HFFc6 (cell line): Measurements from ENCODE around the gene DERA. TPM values are rescaled to one million over a fixed set of nuclear protein-coding genes. Genes with fewer than 3 reads are reported as not detected.
"Not testable (repeated sequence)": the region's sequence is repeated elsewhere in the genome, so short reads cannot be mapped to it uniquely, and the experiment has no call there.

Experiments
- DNase-seq: peaks from one replicate; pipeline ENCODE4 v3.0.0-alpha.2; 2018
- H3K27ac Mint-ChIP-seq: 2 replicates; pipeline ENCODE4 v1.8.0; 2020; ENCODE audit warnings: mild to moderate bottlenecking, mixed read lengths
- H3K27me3 Mint-ChIP-seq: 2 replicates; pipeline ENCODE4 v1.8.0; 2021; ENCODE audit warnings: mild to moderate bottlenecking, moderate library complexity, mixed read lengths; ENCODE audit not compliant: insufficient read depth
- H3K36me3 Mint-ChIP-seq: 2 replicates; pipeline ENCODE4 v1.8.0; 2021; ENCODE audit warnings: low read depth, mixed read lengths
- H3K4me1 Mint-ChIP-seq: 2 replicates; pipeline ENCODE4 v1.8.0; 2020; ENCODE audit warnings: low read depth, mixed read lengths
- H3K4me3 Mint-ChIP-seq: 2 replicates; pipeline ENCODE4 v1.8.0; 2020; ENCODE audit warnings: mild to moderate bottlenecking, moderate library complexity, mixed read lengths
- H3K9me3 Mint-ChIP-seq: 2 replicates; pipeline ENCODE4 v1.8.0; 2020; ENCODE audit warnings: mild to moderate bottlenecking, mixed read lengths
- CTCF ChIP-seq: fragments of 200-600 bp; sonication (generic); IDR thresholded peaks from 2 replicates; pipeline ENCODE4 v1.5.0; 2021; ENCODE audit warnings: antibody characterized with exemption, mild to moderate bottlenecking
- total RNA-seq, 6 experiments: library from RNA; stranded (reverse); fragmentation: NEBNext Ultra II Directional; extraction: Animal tissue kit (Norgen Biotek cat#: 25700); gene quantifications; 2 replicates in 1 of 6; 3 replicates in 5 of 6; pipeline ENCODE4 v1.2.3, GENCODE V29; 2021

DERA gene
- total RNA-seq, 6 experiments from 2014 or later = 28.1 to 46.4 (median 36.3) TPM

- TF ChIP-seq CTCF = no peak
- Mint-ChIP-seq H3K27me3 (no peaks in the 10 kb centered on the region), H3K36me3 (peaks cover 4% of the 10 kb centered on the region; the same call in 1 of the 2 replicates), H3K27ac (no peak overlapping the region), H3K4me1 (no peaks in the 10 kb centered on the region), H3K9me3 (no peaks in the 10 kb centered on the region), H3K4me3 (no peak overlapping the region)
- DNase-seq = no peak
These were observed 124.9 kb downstream of the DERA start for GRCh38 chr12:16036073-16036472.

GRCh38 chr12:16037533-16037932, 126.4 kb downstream of the DERA start:
- no peak for TF ChIP-seq CTCF
- Mint-ChIP-seq H3K27ac (no peak overlapping the region), H3K36me3 (peaks cover 4% of the 10 kb centered on the region; the same call in 1 of the 2 replicates), H3K9me3 (no peaks in the 10 kb centered on the region), H3K4me3 (no peak overlapping the region), H3K27me3 (no peaks in the 10 kb centered on the region; the same call in 1 of the 2 replicates), H3K4me1 (no peaks in the 10 kb centered on the region)
- no peak for DNase-seq

GRCh38 chr12:16043480-16043879, 132.3 kb downstream of the DERA start:
- Mint-ChIP-seq H3K9me3 (peaks cover 11% of the 10 kb centered on the region), H3K27me3 (no peaks in the 10 kb centered on the region; the same call in 1 of the 2 replicates), H3K36me3 (no peaks in the 10 kb centered on the region; the same call in 1 of the 2 replicates)

GRCh38 chr12:16046266-16046665, 135.1 kb downstream of the DERA start:
- no peak for TF ChIP-seq CTCF
- H3K4me3 Mint-ChIP-seq = no peak overlapping the region
- H3K27me3 Mint-ChIP-seq = no peaks in the 10 kb centered on the region; the same call in 1 of the 2 replicates
- DNase-seq = no peak
- H3K27ac Mint-ChIP-seq = no peak overlapping the region
- H3K36me3 Mint-ChIP-seq = no peaks in the 10 kb centered on the region; the same call in 1 of the 2 replicates
- H3K4me1 Mint-ChIP-seq = no peaks in the 10 kb centered on the region
- peaks cover 11% of the 10 kb centered on the region for H3K9me3 Mint-ChIP-seq

More at GRCh38 chr12:16043480-16043879, 132.3 kb downstream of the DERA start:
- Mint-ChIP-seq H3K4me1 (no peaks in the 10 kb centered on the region), H3K4me3 (no peak overlapping the region), H3K27ac (no peak overlapping the region)
- DNase-seq = no peak
- no peak for TF ChIP-seq CTCF

- no peak overlapping the region for H3K27ac Mint-ChIP-seq
- no peaks in the 10 kb centered on the region for H3K27me3 Mint-ChIP-seq
- H3K36me3 Mint-ChIP-seq = no peaks in the 10 kb centered on the region; the same call in 1 of the 2 replicates
- peaks cover 6% of the 10 kb centered on the region for H3K9me3 Mint-ChIP-seq
- H3K4me3 Mint-ChIP-seq = no peak overlapping the region
- H3K4me1 Mint-ChIP-seq = no peaks in the 10 kb centered on the region
- TF ChIP-seq CTCF = no peak
- no peak for DNase-seq
These were observed 137.4 kb downstream of the DERA start for GRCh38 chr12:16048511-16048910.

GRCh38 chr12:16056910-16057309, 145.8 kb downstream of the DERA start:
- Mint-ChIP-seq H3K9me3 (no peaks in the 10 kb centered on the region; the same call in 1 of the 2 replicates), H3K27me3 (no peaks in the 10 kb centered on the region; the same call in 1 of the 2 replicates), H3K4me3 (no peak overlapping the region), H3K27ac (no peak overlapping the region), H3K36me3 (no peaks in the 10 kb centered on the region), H3K4me1 (no peaks in the 10 kb centered on the region; the same call in 1 of the 2 replicates)
- TF ChIP-seq CTCF = no peak
- no peak for DNase-seq

GRCh38 chr12:16057351-16057751, 146.2 kb downstream of the DERA start:
- H3K27me3 Mint-ChIP-seq, H3K4me1 Mint-ChIP-seq, H3K27ac Mint-ChIP-seq, H3K9me3 Mint-ChIP-seq, DNase-seq, H3K4me3 Mint-ChIP-seq, H3K36me3 Mint-ChIP-seq: not testable (repeated sequence)
